Mesendoderm (in vitro differentiated cells): ENCODE data around the gene CLEC18C.
"Not testable (repeated sequence)": the region's sequence is repeated elsewhere in the genome, so short reads cannot be mapped to it uniquely, and the experiment has no call there.

Experiments
- DNase-seq: peaks from one replicate; pipeline ENCODE4 v3.0.0; 2013
- H2AK5ac ChIP-seq: 2 replicates; pipeline ENCODE4 v1.6.1; 2013; ENCODE audit warnings: low read length, inconsistent platforms
- H2BK120ac ChIP-seq: 2 replicates; pipeline ENCODE4 v1.6.1; 2013; ENCODE audit warnings: low read depth, mild to moderate bottlenecking, low read length, moderate library complexity, mixed read lengths
- H2BK15ac ChIP-seq: replicated peaks from 2 replicates; pipeline ENCODE4 v1.6.1; 2013; ENCODE audit warnings: low read depth, mild to moderate bottlenecking, moderate library complexity
- H2BK5ac ChIP-seq: 2 replicates; pipeline ENCODE4 v1.6.1; 2013; ENCODE audit warnings: low read length, inconsistent platforms
- H3K18ac ChIP-seq: 2 replicates; pipeline ENCODE4 v1.6.1; 2013; ENCODE audit warnings: mild to moderate bottlenecking, low read length, mixed read lengths
- H3K23ac ChIP-seq: one replicate; pipeline ENCODE4 v1.6.1; 2013; ENCODE audit warnings: low read length
- H3K27ac ChIP-seq: 2 replicates; pipeline ENCODE4 v1.5.1; 2013; ENCODE audit warnings: low read depth, mild to moderate bottlenecking, inconsistent platforms, low read length, moderate library complexity
- H3K27me3 ChIP-seq: 2 replicates; pipeline ENCODE4 v1.6.1; 2013; ENCODE audit warnings: low read length, control low read depth, mild to moderate bottlenecking, inconsistent platforms; ENCODE audit not compliant: insufficient read depth, poor library complexity
- H3K36me3 ChIP-seq: 2 replicates; pipeline ENCODE4 v1.6.1; 2013; ENCODE audit warnings: low read length, inconsistent platforms; ENCODE audit not compliant: control insufficient read depth, insufficient read depth
- H3K4ac ChIP-seq: one replicate; pipeline ENCODE4 v1.6.1; 2013; ENCODE audit warnings: low read depth, mild to moderate bottlenecking, low read length, moderate library complexity
- H3K4me1 ChIP-seq: 2 replicates; pipeline ENCODE4 v1.6.1; 2013; ENCODE audit warnings: low read depth, low read length, inconsistent platforms; ENCODE audit not compliant: control insufficient read depth
- H3K4me2 ChIP-seq: 2 replicates; pipeline ENCODE4 v1.6.1; 2013; ENCODE audit warnings: low read length
- H3K4me3 ChIP-seq: 2 replicates; pipeline ENCODE4 v1.5.1; 2013; ENCODE audit warnings: mild to moderate bottlenecking, low read length
- H3K56ac ChIP-seq: one replicate; pipeline ENCODE4 v1.6.1; 2013; ENCODE audit warnings: low read length
- H3K79me1 ChIP-seq: 2 replicates; pipeline ENCODE4 v1.6.1; 2013; ENCODE audit warnings: low read length, inconsistent platforms
- H3K79me2 ChIP-seq: 2 replicates; pipeline ENCODE4 v1.6.1; 2013; ENCODE audit warnings: mild to moderate bottlenecking, low read length; ENCODE audit not compliant: control insufficient read depth, insufficient read depth
- H3K9ac ChIP-seq: 2 replicates; pipeline ENCODE4 v1.6.1; 2013; ENCODE audit warnings: low read length, inconsistent platforms
- H4K5ac ChIP-seq: one replicate; pipeline ENCODE4 v1.6.1; 2013; ENCODE audit warnings: low read length
- H4K8ac ChIP-seq: one replicate; pipeline ENCODE4 v1.6.1; 2013; ENCODE audit warnings: low read depth, mild to moderate bottlenecking, control low read depth, low read length, moderate library complexity
- WGBS: extraction: QIAGEN DNeasy Blood & Tissue Kit; methylation state at CpG from one replicate; pipeline ENCODE4 v1.1.7; 2013; ENCODE audit warnings: low lambda C conversion rate, missing lambda C conversion rate; ENCODE audit not compliant: insufficient coverage; ENCODE audit errors: extremely low coverage; 5-methylcytosine and 5-hydroxymethylcytosine counted together

Gene CLEC18C

GRCh38 chr16:70136595-70136994, 37.0 kb upstream of the CLEC18C start:
- not testable (repeated sequence) for DNase-seq, H3K56ac ChIP-seq, H3K18ac ChIP-seq, H2BK5ac ChIP-seq, H3K4me2 ChIP-seq, H3K4ac ChIP-seq, H3K79me1 ChIP-seq, H3K36me3 ChIP-seq, H3K27me3 ChIP-seq, H3K27ac ChIP-seq, H4K8ac ChIP-seq, H3K4me3 ChIP-seq, H4K5ac ChIP-seq, H2AK5ac ChIP-seq, H2BK120ac ChIP-seq, H3K79me2 ChIP-seq, H3K4me1 ChIP-seq, H3K23ac ChIP-seq, H3K9ac ChIP-seq, H2BK15ac ChIP-seq
- no CpG with 5 or more reads among the region's 2 CpGs for WGBS

GRCh38 chr16:70142739-70143138, 30.8 kb upstream of the CLEC18C start:
- H3K4me2 ChIP-seq, H2BK120ac ChIP-seq, DNase-seq, H4K5ac ChIP-seq, H2BK5ac ChIP-seq, H3K9ac ChIP-seq, H3K4me3 ChIP-seq, H3K36me3 ChIP-seq, H3K27me3 ChIP-seq, H3K79me2 ChIP-seq, H2AK5ac ChIP-seq, H3K56ac ChIP-seq, H3K79me1 ChIP-seq, H3K4me1 ChIP-seq, H3K18ac ChIP-seq, H4K8ac ChIP-seq, H2BK15ac ChIP-seq, H3K27ac ChIP-seq, H3K4ac ChIP-seq, H3K23ac ChIP-seq: not testable (repeated sequence)
- no CpG with 5 or more reads among the region's 10 CpGs for WGBS

GRCh38 chr16:70143231-70143895, 30.2 kb upstream of the CLEC18C start:
- H3K56ac ChIP-seq, H3K79me1 ChIP-seq, H4K8ac ChIP-seq, H3K4me3 ChIP-seq, H3K9ac ChIP-seq, H3K36me3 ChIP-seq, H2BK5ac ChIP-seq, H4K5ac ChIP-seq, H3K27ac ChIP-seq, H3K23ac ChIP-seq, H2AK5ac ChIP-seq, H2BK120ac ChIP-seq, H3K79me2 ChIP-seq, H2BK15ac ChIP-seq, DNase-seq, H3K4me1 ChIP-seq, H3K18ac ChIP-seq, H3K4me2 ChIP-seq, H3K27me3 ChIP-seq, H3K4ac ChIP-seq: not testable (repeated sequence)
- WGBS: no CpG with 5 or more reads among the region's 9 CpGs

GRCh38 chr16:70147853-70148252, 25.7 kb upstream of the CLEC18C start:
- not testable (repeated sequence) for H2BK120ac ChIP-seq, H3K36me3 ChIP-seq, DNase-seq, H3K9ac ChIP-seq, H3K79me2 ChIP-seq, H3K4me2 ChIP-seq, H3K56ac ChIP-seq, H3K27me3 ChIP-seq, H4K5ac ChIP-seq, H4K8ac ChIP-seq, H3K4ac ChIP-seq, H2BK15ac ChIP-seq, H3K4me1 ChIP-seq, H3K4me3 ChIP-seq, H2AK5ac ChIP-seq, H3K79me1 ChIP-seq, H3K27ac ChIP-seq, H3K23ac ChIP-seq, H3K18ac ChIP-seq, H2BK5ac ChIP-seq
- WGBS: no CpG with 5 or more reads among the region's 11 CpGs

DNA sequence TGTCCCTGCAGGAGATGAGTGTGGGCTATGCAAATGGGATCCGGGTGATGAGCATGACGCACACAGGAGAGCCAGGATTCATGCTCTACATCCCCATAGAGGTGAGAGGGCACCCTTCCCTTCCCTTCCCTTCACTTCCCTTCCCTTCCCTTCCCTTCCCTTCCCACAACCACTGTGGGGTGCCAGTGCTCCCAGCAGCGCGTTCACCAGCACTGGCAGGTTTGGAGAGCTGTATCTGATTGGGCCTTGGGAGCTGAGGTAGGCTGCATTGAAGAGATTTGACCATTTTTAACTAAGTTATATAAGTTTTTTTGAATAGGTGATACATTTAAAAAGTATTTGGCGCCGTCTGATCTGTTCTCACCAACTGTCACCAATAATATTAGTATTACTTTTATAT, 25.1 kb upstream of the CLEC18C start:
- H3K18ac ChIP-seq, H2BK5ac ChIP-seq, H3K4me2 ChIP-seq, DNase-seq, H3K79me2 ChIP-seq, H3K27ac ChIP-seq, H3K4me1 ChIP-seq, H3K56ac ChIP-seq, H4K5ac ChIP-seq, H2BK15ac ChIP-seq, H3K36me3 ChIP-seq, H3K9ac ChIP-seq, H3K79me1 ChIP-seq, H3K27me3 ChIP-seq, H3K4ac ChIP-seq, H2BK120ac ChIP-seq, H2AK5ac ChIP-seq, H3K23ac ChIP-seq, H4K8ac ChIP-seq, H3K4me3 ChIP-seq: not testable (repeated sequence)
- no CpG with 5 or more reads among the region's 6 CpGs for WGBS

GRCh38 chr16:70149296-70149695, 24.3 kb upstream of the CLEC18C start:
- not testable (repeated sequence) for H3K27ac ChIP-seq, H3K18ac ChIP-seq, H3K23ac ChIP-seq, H3K36me3 ChIP-seq, H4K8ac ChIP-seq, H2BK5ac ChIP-seq, H3K4me3 ChIP-seq, H2BK15ac ChIP-seq, H3K4me1 ChIP-seq, H2AK5ac ChIP-seq, H4K5ac ChIP-seq, H2BK120ac ChIP-seq, H3K9ac ChIP-seq, H3K79me1 ChIP-seq, H3K56ac ChIP-seq, H3K4ac ChIP-seq, H3K27me3 ChIP-seq, H3K79me2 ChIP-seq, H3K4me2 ChIP-seq, DNase-seq
- WGBS: no CpG with 5 or more reads among the region's 8 CpGs
